Liver (tissue), 9 donors: ENCODE measurements around the gene UBTD2. TPM values are rescaled to one million over a fixed set of nuclear protein-coding genes. Genes with fewer than 3 reads are reported as not detected.

Experiments used
- DNase-seq: peaks from one replicate; pipeline ENCODE4 v3.0.0-alpha.2; 2017; ENCODE audit warnings: low spot score
- H3K27ac ChIP-seq, 2 donors: one replicate each; pipeline ENCODE4 v1.7.0; 2013; ENCODE audit warnings: inconsistent platforms in 2 of 2, low read length in 2 of 2, control low read depth in 1 of 2, low read depth in 1 of 2, mild to moderate bottlenecking in 1 of 2
- H3K27me3 ChIP-seq, 4 donors: one replicate each; pipeline versions ENCODE4 v1.6.1 to v1.7.0; 2013; ENCODE audit warnings: low read length in 3 of 4, inconsistent platforms in 1 of 4, mild to moderate bottlenecking in 1 of 4, moderate library complexity in 1 of 4; ENCODE audit not compliant: control insufficient read depth in 4 of 4, insufficient read depth in 4 of 4
- H3K36me3 ChIP-seq, 4 donors: one replicate each; pipeline versions ENCODE4 v1.6.1 to v1.7.0; 2013; ENCODE audit warnings: low read length in 3 of 4, mild to moderate bottlenecking in 3 of 4, low read depth in 1 of 4, moderate library complexity in 1 of 4; ENCODE audit not compliant: control insufficient read depth in 4 of 4, insufficient read depth in 3 of 4
- H3K4me1 ChIP-seq, 4 donors: one replicate each; pipeline versions ENCODE4 v1.6.1 to v1.7.0; 2013; ENCODE audit warnings: low read length in 3 of 4, mild to moderate bottlenecking in 3 of 4, moderate library complexity in 1 of 4; ENCODE audit not compliant: control insufficient read depth in 4 of 4, insufficient read depth in 4 of 4
- H3K4me3 ChIP-seq, 3 donors: one replicate each; pipeline versions ENCODE4 v1.6.1 to v1.7.0; 2013; ENCODE audit warnings: low read length in 3 of 3, control low read depth in 1 of 3, low read depth in 1 of 3, mild to moderate bottlenecking in 1 of 3
- H3K9ac ChIP-seq, 2 donors: one replicate each; pipeline ENCODE4 v1.7.0; 2013; ENCODE audit warnings: low read length in 2 of 2, mild to moderate bottlenecking in 2 of 2, moderate library complexity in 2 of 2, control low read depth in 1 of 2, low read depth in 1 of 2
- H3K9me3 ChIP-seq, 4 donors: one replicate each; pipeline versions ENCODE4 v1.6.1 to v1.7.0; 2013; ENCODE audit warnings: low read length in 3 of 4; ENCODE audit not compliant: control insufficient read depth in 4 of 4
- ATF3 ChIP-seq: IDR thresholded peaks from 2 replicates; pipeline ENCODE4 v1.6.1; 2016; ENCODE audit warnings: antibody characterized with exemption
- CTCF ChIP-seq: fragments of 150-350 bp; IDR thresholded peaks from 2 replicates; pipeline ENCODE4 v1.5.1; 2017; ENCODE audit warnings: improper control_type of control experiment, low read depth, low read length; ENCODE audit not compliant: missing input control
- EGR1 ChIP-seq, 2 donors: IDR thresholded peaks; 2 replicates each; pipeline ENCODE4 v1.6.1; 2016 to 2018; ENCODE audit warnings: antibody characterized with exemption in 2 of 2, low read depth in 2 of 2
- FOXA1 ChIP-seq: IDR thresholded peaks from 2 replicates; pipeline ENCODE4 v1.6.1; 2016; ENCODE audit warnings: antibody characterized with exemption
- FOXA2 ChIP-seq: IDR thresholded peaks from 2 replicates; pipeline ENCODE4 v1.6.1; 2016; ENCODE audit warnings: antibody characterized with exemption
- GABPA ChIP-seq, 2 donors: IDR thresholded peaks in 1 of 2; conservative IDR thresholded peaks in 1 of 2; 2 replicates each; pipeline ENCODE4 v1.6.1; 2016; ENCODE audit warnings: antibody characterized with exemption in 2 of 2, mild to moderate bottlenecking in 1 of 2, moderate library complexity in 1 of 2
- HNF4A ChIP-seq, 2 donors: conservative IDR thresholded peaks; 2 replicates each; pipeline ENCODE4 v1.6.1; 2016; ENCODE audit warnings: antibody characterized with exemption in 2 of 2, mild to moderate bottlenecking in 2 of 2
- HNF4G ChIP-seq: IDR thresholded peaks from 2 replicates; pipeline ENCODE4 v1.6.1; 2016; ENCODE audit warnings: antibody characterized with exemption
- JUND ChIP-seq, 2 donors: IDR thresholded peaks; 2 replicates each; pipeline ENCODE4 v1.6.1; 2016; ENCODE audit warnings: antibody characterized with exemption in 2 of 2
- MAX ChIP-seq: IDR thresholded peaks from 2 replicates; pipeline ENCODE4 v1.6.1; 2016; ENCODE audit warnings: antibody characterized with exemption
- NR2F2 ChIP-seq: IDR thresholded peaks from 2 replicates; pipeline ENCODE4 v1.6.1; 2016; ENCODE audit warnings: antibody characterized with exemption
- RAD21 ChIP-seq, 2 donors: IDR thresholded peaks; 2 replicates each; pipeline ENCODE4 v1.6.1; 2016; ENCODE audit warnings: antibody characterized with exemption in 2 of 2, mild to moderate bottlenecking in 2 of 2
- REST ChIP-seq: IDR thresholded peaks from 2 replicates; pipeline ENCODE4 v1.6.1; 2016; ENCODE audit warnings: antibody characterized with exemption, mild to moderate bottlenecking
- RXRA ChIP-seq, 2 donors: IDR thresholded peaks; 2 replicates each; pipeline ENCODE4 v1.6.1; 2017 to 2018; ENCODE audit warnings: antibody characterized with exemption in 2 of 2, mild to moderate bottlenecking in 1 of 2
- SP1 ChIP-seq: IDR thresholded peaks from 2 replicates; pipeline ENCODE4 v1.6.1; 2018; ENCODE audit warnings: antibody characterized with exemption, mild to moderate bottlenecking
- TAF1 ChIP-seq: conservative IDR thresholded peaks from 2 replicates; pipeline ENCODE4 v1.6.1; 2016; ENCODE audit warnings: antibody characterized with exemption, mild to moderate bottlenecking
- YY1 ChIP-seq: IDR thresholded peaks from 2 replicates; pipeline ENCODE4 v1.6.1; 2016; ENCODE audit warnings: antibody characterized with exemption, mild to moderate bottlenecking
- ZBTB33 ChIP-seq: IDR thresholded peaks from 2 replicates; pipeline ENCODE4 v1.6.1; 2016; ENCODE audit warnings: antibody characterized with exemption
- WGBS: extraction: QIAGEN DNeasy Blood & Tissue Kit; methylation state at CpG from one replicate; pipeline ENCODE4 v1.1.7; 2013; 5-methylcytosine and 5-hydroxymethylcytosine counted together
- polyA plus RNA-seq, 2 donors: library from polyadenylated mRNA; stranded (reverse) in 1 of 2; unstranded in 1 of 2; fragments of 200-250 nt in 1 of 2; fragments of >200 nt in 1 of 2; fragmentation: Nextera tagmentation in 1 of 2; extraction: Ambion mirVana in 1 of 2; gene quantifications; one replicate each; pipeline versions ENCODE4 v1.2.1 to v1.2.3, GENCODE V29; 2013 to 2015
- total RNA-seq, 2 donors: library from RNA; depleted of rRNA; stranded (reverse); fragments of >200 nt; gene quantifications; one replicate each; pipeline ENCODE4 v1.2.3, GENCODE V29; 2014
- donor health status: healthy.
- donor health status: healthy.
- donor health status: healthy.
- donor health status: healthy.
- donor health status: healthy.

UBTD2 gene
- total and polyA plus RNA-seq, 4 donors: 4.4 to 8.3 (median 6.6) TPM

GRCh38 chr5:172177176-172177575, 106.4 kb downstream of the UBTD2 start:
- no peak for DNase-seq
- 85% methylated on average over 7 of the region's 7 CpGs for WGBS
- H3K27ac ChIP-seq: no peak overlapping the region

More at GRCh38 chr5:172177176-172177575, 106.4 kb downstream of the UBTD2 start:
- no peak overlapping the region for H3K9ac ChIP-seq
- H3K9me3 ChIP-seq: no peaks in the 10 kb centered on the region
- no peak overlapping the region for H3K4me3 ChIP-seq
- H3K27me3 ChIP-seq: no peaks in the 10 kb centered on the region
- peaks cover 0 to 10% (median 3%) of the 10 kb centered on the region in 4 donors for H3K4me1 ChIP-seq
- no peak for TF ChIP-seq NR2F2
- no peak for TF ChIP-seq MAX
- no peak for TF ChIP-seq CTCF
- TF ChIP-seq ATF3: no peak
- no peak for TF ChIP-seq GABPA (IDR thresholded peaks at IDR 0.05 in 1 of 2, conservative IDR thresholded peaks at IDR 0.05 in 1 of 2)
- TF ChIP-seq RXRA (IDR thresholded peaks at IDR 0.05): no peak
- no peak for TF ChIP-seq RAD21 (IDR thresholded peaks at IDR 0.05)
- TF ChIP-seq ZBTB33: no peak
- no peak for TF ChIP-seq FOXA1
- no peak for TF ChIP-seq JUND (IDR thresholded peaks at IDR 0.05)
- no peak for TF ChIP-seq REST
- TF ChIP-seq EGR1 (IDR thresholded peaks at IDR 0.05; ENCODE audit: low read depth in 2 of 2): no peak
- TF ChIP-seq HNF4G: no peak
- no peak for TF ChIP-seq HNF4A (conservative IDR thresholded peaks at IDR 0.05)
- TF ChIP-seq SP1: no peak
- no peak for TF ChIP-seq YY1
- no peak for TF ChIP-seq FOXA2
- TF ChIP-seq TAF1: no peak
- H3K36me3 ChIP-seq: no peaks in the 10 kb centered on the region
